OCI-M2 (cell line): ENCODE measurements around the gene CLSTN1.

Source experiments
- DNase-seq: peaks from one replicate; lab custom pipeline; 2025; ENCODE audit not compliant: unreplicated experiment; lab: John Stamatoyannopoulos, UW

CLSTN1 gene

GRCh38 chr1:9732123-9732971, 91.4 kb downstream of the CLSTN1 start:
- DNase-seq: no peak

- no peak for DNase-seq
These were observed 92.2 kb downstream of the CLSTN1 start for GRCh38 chr1:9731561-9731960.

GRCh38 chr1:9731051-9731537, 92.7 kb downstream of the CLSTN1 start:
- no peak for DNase-seq

- DNase-seq: no peak
These were observed 93.5 kb downstream of the CLSTN1 start for GRCh38 chr1:9730096-9730901.

GRCh38 chr1:9729523-9729922, 94.2 kb downstream of the CLSTN1 start:
- no peak for DNase-seq

- no peak for DNase-seq
These were observed 95.1 kb downstream of the CLSTN1 start for GRCh38 chr1:9728451-9729295.

- no peak for DNase-seq
These were observed 96.7 kb downstream of the CLSTN1 start for GRCh38 chr1:9726905-9727595.

- DNase-seq: no peak
These were observed 97.4 kb downstream of the CLSTN1 start for GRCh38 chr1:9726406-9726805.

- peak; percentile 22 for DNase-seq
These were observed 98.9 kb downstream of the CLSTN1 start for GRCh38 chr1:9724706-9725476.

GRCh38 chr1:9723926-9724325, 99.8 kb downstream of the CLSTN1 start:
- DNase-seq: no peak

- DNase-seq: no peak
These were observed 100.5 kb downstream of the CLSTN1 start for GRCh38 chr1:9723068-9723805.

GRCh38 chr1:9722378-9722749, 101.4 kb downstream of the CLSTN1 start:
- DNase-seq: no peak

GRCh38 chr1:9721606-9722377, 102.0 kb downstream of the CLSTN1 start:
- DNase-seq: no peak

GRCh38 chr1:9720785-9721605, 102.8 kb downstream of the CLSTN1 start:
- no peak for DNase-seq

GRCh38 chr1:9719978-9720722, 103.6 kb downstream of the CLSTN1 start:
- DNase-seq: no peak

GRCh38 chr1:9718006-9718680, 105.6 kb downstream of the CLSTN1 start:
- DNase-seq: no peak
